Left lung (tissue), 10 donors: ENCODE data around the gene PPY. TPM values are rescaled to one million over a fixed set of nuclear protein-coding genes. Genes with fewer than 3 reads are reported as not detected.
A peak's percentile ranks its signal among the peaks of the same experiment; 100 is the strongest.

Experiments used
- ATAC-seq: fragments of 200-7000 bp; cut with Tn5 transposase; one replicate; pipeline ENCODE4 v1.9.1; 2020; ENCODE audit warnings: moderate library complexity
- DNase-seq, 4 donors: peaks; one replicate each; pipeline ENCODE4 v3.0.0-alpha.2; 2013 to 2020
- H3K27ac ChIP-seq, 2 donors: fragments of 200-600 bp; sonication (generic) in 1 of 2; one replicate each; pipeline versions ENCODE4 v1.5.0 to v1.8.0; 2020 to 2021
- H3K27me3 ChIP-seq, 2 donors: fragments of 200-600 bp; sonication (generic) in 1 of 2; one replicate each; pipeline versions ENCODE4 v1.5.0 to v1.8.0; 2020 to 2021
- H3K36me3 ChIP-seq, 2 donors: fragments of 200-600 bp; sonication (generic) in 1 of 2; one replicate each; pipeline versions ENCODE4 v1.5.0 to v1.8.0; 2020 to 2021
- H3K4me1 ChIP-seq, 2 donors: fragments of 200-600 bp; one replicate each; pipeline ENCODE4 v1.8.0; 2021
- H3K4me3 ChIP-seq, 2 donors: fragments of 200-600 bp; sonication (generic) in 1 of 2; one replicate each; pipeline versions ENCODE4 v1.5.0 to v1.8.0; 2020 to 2021; ENCODE audit warnings: mild to moderate bottlenecking in 1 of 2
- H3K9me3 ChIP-seq, 2 donors: fragments of 200-600 bp; sonication (generic) in 1 of 2; one replicate each; pipeline versions ENCODE4 v1.5.0 to v1.8.0; 2020 to 2021
- CTCF ChIP-seq, 2 donors: fragments of 200-600 bp; sonication (generic) in 1 of 2; IDR thresholded peaks; one replicate each; pipeline versions ENCODE4 v1.5.0 to v1.8.0; 2021; ENCODE audit warnings: antibody characterized with exemption in 2 of 2
- intact Hi-C, 2 donors: fragments of 100-400 bp; cut with DNase I; formaldehyde crosslinking; loops; one replicate each; pipeline versions ENCODE4 v1.11.2 to v1.14.2; 2022
- polyA plus RNA-seq, 6 donors: library from polyadenylated mRNA; unstranded; fragments of 120-200 nt; gene quantifications; one replicate each; pipeline ENCODE4 v1.2.1, GENCODE V29; 2013; ENCODE audit not compliant: insufficient read length in 6 of 6
- total RNA-seq, 2 donors: library from RNA; stranded (reverse); fragmentation: NEBNext Ultra II Directional; extraction: Animal tissue kit (Norgen Biotek cat#: 25700); gene quantifications; one replicate each; pipeline ENCODE4 v1.2.1, GENCODE V29; 2021
- donor health status: DM: no; HTN: yes; CAD: no.
- donor health status: DM: no; HTN: no; CAD: no.

Gene PPY
- total and polyA plus RNA-seq, 8 donors = 0.36 to 4.9 (median 1.5) TPM; not detected in 2

GRCh38 chr17:43935926-43936261 lies 6.4 kb downstream of the PPY start:
- ATAC-seq = no peak
- Histone ChIP-seq H3K36me3 (no peaks in the 10 kb centered on the region), H3K27me3 (peaks cover 11 to 59% of the 10 kb centered on the region in 2 donors), H3K27ac (no peak overlapping the region), H3K4me3 (no peak overlapping the region), H3K4me1 (peaks cover 0 to 8% of the 10 kb centered on the region in 2 donors), H3K9me3 (no peaks in the 10 kb centered on the region)
- no peak for DNase-seq
- intact Hi-C loops = no loop called here
- no peak for TF ChIP-seq CTCF (IDR thresholded peaks at IDR 0.05)

GRCh38 chr17:43935204-43935925 lies 6.9 kb downstream of the PPY start:
- no peak overlapping the region for H3K4me3 ChIP-seq
- no peaks in the 10 kb centered on the region for H3K9me3 ChIP-seq
- H3K36me3 ChIP-seq = no peaks in the 10 kb centered on the region
- no peak overlapping the region for H3K27ac ChIP-seq
- intact Hi-C loops = no loop called here
- ATAC-seq = no peak
- DNase-seq = no peak
- TF ChIP-seq CTCF (IDR thresholded peaks at IDR 0.05) = no peak
- H3K27me3 ChIP-seq = peaks cover 11 to 58% of the 10 kb centered on the region in 2 donors
- H3K4me1 ChIP-seq = peaks cover 0 to 8% of the 10 kb centered on the region in 2 donors

GRCh38 chr17:43932923-43933322 lies 9.4 kb downstream of the PPY start:
- intact Hi-C loops = no loop called here

GRCh38 chr17:43932357-43932756 lies 9.9 kb downstream of the PPY start:
- peaks cover 1 to 4% of the 10 kb centered on the region in 2 donors for H3K4me1 ChIP-seq
- no peak for ATAC-seq
- H3K36me3 ChIP-seq = no peaks in the 10 kb centered on the region
- intact Hi-C loops = no loop called here
- no peak overlapping the region for H3K4me3 ChIP-seq
- H3K9me3 ChIP-seq = no peaks in the 10 kb centered on the region
- DNase-seq = peak in 1 of 4 donors; percentile 71
- H3K27me3 ChIP-seq = peaks cover 2 to 53% of the 10 kb centered on the region in 2 donors
- no peak for TF ChIP-seq CTCF (IDR thresholded peaks at IDR 0.05)
- H3K27ac ChIP-seq = no peak overlapping the region

More at GRCh38 chr17:43932923-43933322, 9.4 kb downstream of the PPY start:
- Histone ChIP-seq H3K27me3 (peaks cover 3 to 53% of the 10 kb centered on the region in 2 donors), H3K27ac (no peak overlapping the region), H3K36me3 (no peaks in the 10 kb centered on the region), H3K4me1 (peaks cover 0 to 2% of the 10 kb centered on the region in 2 donors), H3K9me3 (no peaks in the 10 kb centered on the region), H3K4me3 (no peak overlapping the region)
- DNase-seq (no peak), ATAC-seq (no peak)
- no peak for TF ChIP-seq CTCF (IDR thresholded peaks at IDR 0.05)

GRCh38 chr17:43931062-43931571 lies 11.2 kb downstream of the PPY start:
- Histone ChIP-seq H3K4me1 (peaks cover 6 to 11% of the 10 kb centered on the region in 2 donors), H3K27ac (no peak overlapping the region), H3K9me3 (no peaks in the 10 kb centered on the region), H3K27me3 (peaks cover 10 to 58% of the 10 kb centered on the region in 2 donors), H3K36me3 (no peaks in the 10 kb centered on the region), H3K4me3 (no peak overlapping the region)
- intact Hi-C loops = no loop called here
- DNase-seq = peak in 1 of 4 donors; percentile 13
- no peak for TF ChIP-seq CTCF (IDR thresholded peaks at IDR 0.05)
- ATAC-seq = no peak
